Activated naive CD4-positive, alpha-beta T cell (primary cell): ENCODE data around the gene XRRA1.

Source experiments
- DNase-seq, 4 experiments: peaks; one replicate each; lab custom pipeline; 2025; lab: John Stamatoyannopoulos, UW

The XRRA1 gene

DNA sequence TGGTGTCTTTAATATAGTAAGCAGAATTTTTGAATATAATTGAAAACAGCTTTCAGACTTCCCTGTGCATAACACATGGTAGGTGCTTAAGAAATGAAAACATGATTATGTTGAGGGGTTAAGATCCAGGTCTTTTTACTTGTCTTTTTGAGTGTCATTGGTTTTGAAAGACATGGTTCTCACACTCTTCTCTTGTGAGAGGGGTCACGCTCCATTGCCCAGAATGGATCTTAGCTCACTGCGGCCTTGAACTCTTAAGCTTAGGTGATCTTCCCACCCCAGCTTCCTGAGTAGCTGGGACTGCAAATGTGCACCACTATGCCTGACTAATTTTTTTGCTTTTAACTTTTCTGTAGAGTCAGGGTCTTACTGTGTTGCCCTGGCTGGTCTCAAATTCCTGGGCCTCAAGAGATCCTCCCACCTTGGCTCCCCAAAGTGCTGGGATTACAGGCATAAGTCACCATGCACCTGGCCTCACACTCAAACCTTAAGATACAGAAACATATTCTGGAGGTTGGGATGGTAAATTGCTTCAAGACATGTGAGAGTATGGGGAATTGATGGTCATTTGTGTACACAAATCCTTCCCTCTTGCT lies 1.6 kb upstream of the XRRA1 start:
- no peak for DNase-seq

GRCh38 chr11:74949753-74950137 lies 854 bp upstream of the XRRA1 start:
- no peak for DNase-seq

DNA sequence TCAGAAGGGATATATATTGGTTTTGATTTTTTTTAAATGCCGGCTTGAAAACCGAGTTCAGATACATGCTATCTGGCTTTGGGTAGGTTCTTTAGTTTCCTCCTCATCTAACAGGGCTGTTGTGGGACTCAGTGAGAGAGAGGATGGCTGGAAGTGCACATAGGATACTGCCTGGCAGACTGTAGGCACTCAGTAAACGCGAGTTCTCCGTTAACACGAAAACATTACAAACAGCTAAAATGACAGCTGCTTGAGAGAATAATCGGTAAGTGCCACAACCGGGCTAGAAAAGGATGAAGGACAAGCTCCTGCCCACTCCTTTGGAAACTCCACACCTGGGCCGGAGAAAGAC lies 369 bp downstream of the XRRA1 start:
- no peak for DNase-seq

DNA sequence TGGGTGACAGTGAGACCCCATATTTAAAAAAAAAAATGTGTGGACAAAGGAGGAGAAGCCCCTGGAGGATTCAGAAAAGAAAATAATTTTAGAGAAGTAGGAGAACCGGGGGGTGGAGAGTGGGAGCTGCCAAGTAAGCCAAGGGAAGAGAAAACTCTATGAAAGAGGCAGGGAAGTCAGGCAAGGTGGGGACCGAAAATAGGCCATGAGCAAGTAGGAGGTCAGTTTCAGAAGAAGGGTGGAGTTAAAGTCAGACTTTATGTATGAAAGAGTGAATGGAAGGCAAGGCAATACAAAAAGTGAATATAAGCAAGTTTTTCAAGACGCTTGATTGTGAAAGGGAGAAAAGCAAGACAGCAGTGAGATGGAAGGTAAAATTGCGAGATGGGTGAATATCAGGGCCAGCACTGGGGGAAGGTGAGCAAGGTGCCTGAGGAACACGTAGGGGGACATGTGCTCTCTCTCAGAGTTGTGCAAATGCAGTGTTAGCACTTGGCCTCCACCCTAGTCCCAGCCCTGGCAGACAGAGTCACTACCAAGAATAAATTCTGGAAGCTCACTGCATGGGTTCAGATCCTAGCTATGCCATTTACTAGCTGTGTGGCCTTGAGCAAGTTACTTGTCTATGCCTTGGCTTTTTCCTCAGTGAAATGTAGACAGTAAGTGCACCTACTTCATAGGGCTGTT lies 6.7 kb downstream of the XRRA1 start:
- DNase-seq, result no peak

- no peak for DNase-seq
Measured at GRCh38 chr11:74941492-74941891, 7.4 kb downstream of the XRRA1 start.

- no peak for DNase-seq
Measured at GRCh38 chr11:74937696-74938475, 11.0 kb downstream of the XRRA1 start.

GRCh38 chr11:74936976-74937375 lies 11.9 kb downstream of the XRRA1 start:
- DNase-seq, result no peak

DNA sequence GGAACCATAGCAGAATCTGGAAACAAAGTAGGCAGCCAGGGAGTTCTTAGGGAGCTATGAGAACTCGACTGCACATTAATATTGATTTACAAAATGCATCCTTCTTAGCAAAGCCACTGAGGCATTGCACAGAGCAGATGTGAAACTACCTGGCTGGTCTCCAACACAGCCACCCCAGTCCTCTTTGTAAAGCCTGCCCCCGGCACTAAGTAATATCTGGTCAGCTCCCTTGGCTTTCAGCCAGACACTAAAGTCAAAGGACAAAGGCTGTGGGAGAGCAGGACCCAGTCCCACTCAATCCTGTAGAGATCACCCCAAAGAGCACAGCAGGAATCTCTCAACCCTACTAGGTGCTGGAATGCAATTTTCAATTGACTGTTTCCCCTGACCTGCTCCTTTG lies 12.8 kb downstream of the XRRA1 start:
- no peak for DNase-seq

DNA sequence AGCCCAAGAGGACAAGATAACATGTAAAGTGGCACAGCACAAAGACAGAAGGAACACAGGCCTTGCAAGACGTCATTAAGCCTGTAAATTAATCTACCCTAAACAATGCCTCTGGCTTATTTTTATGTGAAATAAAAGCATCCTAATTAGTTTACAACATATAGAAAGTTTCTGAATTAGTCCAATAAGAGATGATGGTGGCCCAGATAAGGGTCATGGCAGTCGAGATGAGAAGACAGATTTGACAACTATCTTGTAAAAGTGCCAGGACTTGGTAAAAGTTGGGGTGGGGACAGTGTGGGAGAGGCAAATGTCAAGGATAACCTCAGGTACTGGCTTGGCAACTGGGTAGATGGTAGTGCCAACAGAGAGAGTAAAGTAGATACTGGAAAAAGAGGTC lies 13.6 kb downstream of the XRRA1 start:
- DNase-seq, result no peak

- DNase-seq, result no peak
Measured at GRCh38 chr11:74933765-74934164, 15.1 kb downstream of the XRRA1 start.

DNA sequence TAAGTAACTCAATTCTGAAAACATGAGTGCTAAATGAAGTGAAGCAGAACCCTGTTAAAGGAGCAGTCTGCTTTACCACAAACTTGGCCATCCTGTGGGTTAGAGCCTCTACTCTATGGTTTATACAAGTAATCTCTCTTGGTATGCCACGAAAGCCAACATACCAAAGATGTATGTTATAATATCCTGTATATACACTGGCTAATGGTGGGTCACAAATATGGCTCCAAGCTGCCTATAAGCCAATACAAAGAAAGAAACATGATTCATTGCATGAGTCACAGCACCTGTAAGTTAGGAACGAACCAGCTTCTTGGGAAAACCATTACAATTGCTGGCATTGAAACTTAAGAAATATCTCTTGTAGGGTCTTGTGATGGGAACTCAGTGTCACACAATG lies 16.1 kb downstream of the XRRA1 start:
- no peak for DNase-seq

DNA sequence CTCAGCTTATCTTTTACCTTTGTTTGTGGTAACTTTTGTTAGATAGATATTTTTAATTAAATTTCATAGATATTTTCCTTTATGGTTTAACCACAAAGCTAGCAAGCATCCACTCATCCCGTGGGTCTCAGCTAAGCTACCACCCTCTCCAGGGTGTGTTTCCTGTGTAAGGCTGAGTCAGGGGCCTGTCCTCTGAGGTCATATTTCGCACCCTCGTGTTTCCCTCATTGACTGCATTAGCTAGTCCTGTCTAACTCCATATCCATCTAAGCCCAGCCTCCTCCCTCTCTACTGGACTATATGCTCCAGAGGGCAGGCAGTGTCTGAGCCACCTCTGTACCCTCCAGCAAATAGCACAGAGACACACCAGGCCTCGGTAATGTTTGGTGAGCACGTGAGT lies 16.7 kb downstream of the XRRA1 start:
- DNase-seq, result no peak

GRCh38 chr11:74929431-74930363 lies 19.2 kb downstream of the XRRA1 start:
- DNase-seq, result peak in 2 of 4 experiments; percentile 35 to 40

DNA sequence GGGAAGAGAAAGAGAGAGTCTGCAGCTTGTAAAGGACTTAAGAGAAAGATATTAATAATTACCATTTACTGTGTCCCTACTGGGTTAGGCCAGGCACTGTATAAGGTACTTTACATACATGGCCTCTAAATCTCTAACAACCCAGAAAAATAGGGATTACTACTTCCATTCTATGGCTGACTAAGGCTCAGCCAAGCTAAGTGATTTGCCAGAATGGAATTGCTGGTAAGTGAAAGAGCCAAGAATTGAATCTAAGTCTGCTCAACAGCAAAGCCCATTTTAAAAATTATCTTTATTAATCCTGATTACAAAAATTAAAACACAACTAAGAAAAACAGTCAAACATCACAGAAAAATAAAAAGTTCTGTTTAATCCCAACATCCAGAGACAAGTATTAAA lies 21.4 kb downstream of the XRRA1 start:
- DNase-seq, result no peak

DNA sequence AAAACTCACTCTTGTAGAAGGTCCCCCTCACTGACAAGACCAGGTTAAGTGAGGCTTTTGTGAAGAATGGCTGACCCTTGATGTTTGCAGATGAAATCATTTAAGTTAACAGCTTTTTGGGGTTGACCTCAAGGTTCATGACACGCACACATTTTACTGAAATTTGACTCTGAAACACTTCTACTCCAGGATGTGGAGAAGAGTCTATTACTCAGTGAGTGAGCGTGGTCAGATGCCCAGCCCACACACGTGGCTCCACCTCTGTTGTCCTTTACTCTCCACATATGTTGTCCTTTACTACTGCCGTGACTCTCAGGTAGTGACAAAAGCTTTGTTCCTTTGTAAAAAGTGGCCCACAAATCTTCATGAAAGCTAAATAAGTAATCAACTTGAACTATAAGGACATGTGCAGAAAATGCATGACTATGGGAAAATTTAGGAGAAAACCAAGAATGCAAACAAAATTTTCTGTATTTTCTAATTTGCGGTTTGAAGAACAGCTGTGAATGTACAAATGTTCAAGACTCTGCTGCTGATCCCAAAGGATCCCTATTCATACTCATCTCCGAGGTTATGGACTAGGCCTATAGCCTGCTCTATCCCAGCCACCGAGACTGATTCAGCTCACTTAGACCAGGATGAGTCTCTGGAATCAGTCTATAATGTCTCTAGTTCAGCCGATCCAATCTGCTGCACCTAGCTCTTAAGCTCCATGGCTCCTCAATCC lies 22.4 kb downstream of the XRRA1 start:
- no peak for DNase-seq

- DNase-seq, result no peak
Measured at GRCh38 chr11:74925281-74925680, 23.6 kb downstream of the XRRA1 start.

- no peak for DNase-seq
Measured at GRCh38 chr11:74923125-74923524, 25.8 kb downstream of the XRRA1 start.

GRCh38 chr11:74909812-74910211 lies 39.1 kb downstream of the XRRA1 start:
- DNase-seq, result no peak

- DNase-seq, result no peak
Measured at GRCh38 chr11:74909385-74909784, 39.5 kb downstream of the XRRA1 start.

- DNase-seq, result no peak
Measured at GRCh38 chr11:74905326-74905725, 43.6 kb downstream of the XRRA1 start.

GRCh38 chr11:74902342-74902741 lies 46.5 kb downstream of the XRRA1 start:
- no peak for DNase-seq

DNA sequence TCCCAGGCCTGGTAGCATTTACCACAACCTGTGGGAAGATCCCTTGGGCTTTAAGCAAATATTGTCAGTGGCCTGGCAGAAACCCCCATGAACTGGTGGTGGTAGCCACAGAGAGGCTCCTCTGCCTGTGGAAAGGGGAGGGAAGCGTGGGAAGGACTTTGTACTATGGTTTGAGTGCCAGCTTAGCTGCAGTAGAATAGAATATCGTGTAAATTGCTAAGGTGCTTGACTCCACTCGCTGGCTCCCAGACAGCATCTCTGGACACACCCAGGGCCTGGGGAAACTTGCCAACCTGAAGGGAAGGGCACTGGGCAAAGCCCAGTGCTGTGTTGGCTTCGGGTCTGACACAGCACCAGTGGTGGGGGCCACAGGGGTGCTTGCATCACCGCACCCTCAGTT lies 52.6 kb downstream of the XRRA1 start:
- no peak for DNase-seq
